Skeletal muscle tissue (tissue), 4 donors: Measurements from ENCODE around the gene GRID2. TPM values are rescaled to one million over a fixed set of nuclear protein-coding genes. Genes with fewer than 3 reads are reported as not detected.

Experiments used
- H3K27ac ChIP-seq: one replicate; pipeline ENCODE4 v1.7.0; 2013; ENCODE audit warnings: mild to moderate bottlenecking, low read depth, low read length, inconsistent platforms
- H3K27me3 ChIP-seq, 3 donors: one replicate each; pipeline ENCODE4 v1.7.0; 2013; ENCODE audit warnings: low read length in 3 of 3; ENCODE audit not compliant: control insufficient read depth in 3 of 3, insufficient read depth in 3 of 3
- H3K36me3 ChIP-seq, 3 donors: one replicate each; pipeline ENCODE4 v1.7.0; 2013; ENCODE audit warnings: low read length in 3 of 3; ENCODE audit not compliant: control insufficient read depth in 3 of 3, insufficient read depth in 3 of 3
- H3K4me1 ChIP-seq, 3 donors: one replicate each; pipeline ENCODE4 v1.7.0; 2013; ENCODE audit warnings: low read length in 3 of 3, mild to moderate bottlenecking in 3 of 3; ENCODE audit not compliant: control insufficient read depth in 3 of 3, insufficient read depth in 3 of 3
- H3K4me3 ChIP-seq, 3 donors: one replicate each; pipeline ENCODE4 v1.7.0; 2013; ENCODE audit warnings: low read length in 3 of 3
- H3K9ac ChIP-seq, 3 donors: one replicate each; pipeline ENCODE4 v1.7.0; 2013; ENCODE audit warnings: low read length in 3 of 3, mild to moderate bottlenecking in 3 of 3, moderate library complexity in 2 of 3, low read depth in 1 of 3
- H3K9me3 ChIP-seq, 3 donors: one replicate each; pipeline ENCODE4 v1.7.0; 2013; ENCODE audit warnings: low read length in 3 of 3; ENCODE audit not compliant: control insufficient read depth in 3 of 3
- total RNA-seq: library from RNA; depleted of rRNA; stranded (reverse); fragments of >200 nt; gene quantifications from one replicate; pipeline ENCODE4 v1.2.3, GENCODE V29; 2014
- donor health status: Osteomylitis.

Gene GRID2
- total RNA-seq, 1 donor from 2014 or later, result 1.6 TPM

GRCh38 chr4:92304121-92304520 is 355 bp downstream of the GRID2 start:
- peaks cover 21 to 33% (median 28%) of the 10 kb centered on the region in 3 donors for H3K27me3 ChIP-seq
- H3K9ac ChIP-seq, result no peak overlapping the region
- no peak overlapping the region for H3K27ac ChIP-seq
- H3K9me3 ChIP-seq, result no peaks in the 10 kb centered on the region
- H3K36me3 ChIP-seq, result no peaks in the 10 kb centered on the region
- H3K4me3 ChIP-seq, result no peak overlapping the region
- peaks cover 12 to 18% (median 17%) of the 10 kb centered on the region in 3 donors for H3K4me1 ChIP-seq

GRCh38 chr4:92304606-92305005 is 840 bp downstream of the GRID2 start:
- Histone ChIP-seq H3K9ac (no peak overlapping the region), H3K36me3 (no peaks in the 10 kb centered on the region), H3K9me3 (no peaks in the 10 kb centered on the region), H3K4me3 (peak overlapping the region in 1 of 3 donors; percentile 9), H3K27ac (no peak overlapping the region), H3K4me1 (peaks cover 12 to 18% (median 17%) of the 10 kb centered on the region in 3 donors), H3K27me3 (peaks cover 21 to 33% (median 28%) of the 10 kb centered on the region in 3 donors)

GRCh38 chr4:92305148-92305877 is 1.5 kb downstream of the GRID2 start:
- Histone ChIP-seq H3K27me3 (peaks cover 21 to 33% (median 28%) of the 10 kb centered on the region in 3 donors), H3K9ac (no peak overlapping the region), H3K36me3 (no peaks in the 10 kb centered on the region)

GRCh38 chr4:92305878-92306520 is 2.2 kb downstream of the GRID2 start:
- Histone ChIP-seq H3K4me1 (peaks cover 12 to 18% (median 17%) of the 10 kb centered on the region in 3 donors), H3K27ac (no peak overlapping the region), H3K27me3 (peaks cover 21 to 33% (median 28%) of the 10 kb centered on the region in 3 donors), H3K9ac (no peak overlapping the region), H3K4me3 (peak overlapping the region; percentile 15 to 49 (median 42)), H3K9me3 (no peaks in the 10 kb centered on the region), H3K36me3 (no peaks in the 10 kb centered on the region)

More at GRCh38 chr4:92305148-92305877, 1.5 kb downstream of the GRID2 start:
- Histone ChIP-seq H3K27ac (no peak overlapping the region), H3K4me1 (peaks cover 12 to 18% (median 17%) of the 10 kb centered on the region in 3 donors), H3K9me3 (no peaks in the 10 kb centered on the region), H3K4me3 (peak overlapping the region; percentile 42 to 49 (median 45))

- Histone ChIP-seq H3K36me3 (no peaks in the 10 kb centered on the region), H3K27me3 (peaks cover 18 to 33% (median 28%) of the 10 kb centered on the region in 3 donors), H3K9ac (no peak overlapping the region)
These were observed 3.4 kb downstream of the GRID2 start for GRCh38 chr4:92307181-92307580.

GRCh38 chr4:92307866-92308265 is 4.1 kb downstream of the GRID2 start:
- Histone ChIP-seq H3K9ac (no peak overlapping the region), H3K9me3 (no peaks in the 10 kb centered on the region), H3K36me3 (no peaks in the 10 kb centered on the region), H3K27ac (no peak overlapping the region), H3K4me1 (peaks cover 12 to 18% (median 17%) of the 10 kb centered on the region in 3 donors), H3K4me3 (no peak overlapping the region), H3K27me3 (peaks cover 16 to 33% (median 24%) of the 10 kb centered on the region in 3 donors)

More at GRCh38 chr4:92307181-92307580, 3.4 kb downstream of the GRID2 start:
- no peaks in the 10 kb centered on the region for H3K9me3 ChIP-seq
- no peak overlapping the region for H3K27ac ChIP-seq
- H3K4me1 ChIP-seq, result peaks cover 12 to 18% (median 17%) of the 10 kb centered on the region in 3 donors
- H3K4me3 ChIP-seq, result no peak overlapping the region

- H3K9ac ChIP-seq, result no peak overlapping the region
- H3K4me1 ChIP-seq, result no peaks in the 10 kb centered on the region
- H3K27me3 ChIP-seq, result no peaks in the 10 kb centered on the region
- no peaks in the 10 kb centered on the region for H3K36me3 ChIP-seq
- no peak overlapping the region for H3K4me3 ChIP-seq
- no peak overlapping the region for H3K27ac ChIP-seq
- H3K9me3 ChIP-seq, result no peaks in the 10 kb centered on the region
These were observed 13.3 kb downstream of the GRID2 start for GRCh38 chr4:92317047-92317446.

GRCh38 chr4:92328095-92328494 is 24.3 kb downstream of the GRID2 start:
- Histone ChIP-seq H3K9ac (no peak overlapping the region), H3K27ac (no peak overlapping the region), H3K4me1 (no peaks in the 10 kb centered on the region), H3K9me3 (no peaks in the 10 kb centered on the region), H3K27me3 (no peaks in the 10 kb centered on the region), H3K4me3 (no peak overlapping the region), H3K36me3 (no peaks in the 10 kb centered on the region)

- H3K36me3 ChIP-seq, result no peaks in the 10 kb centered on the region
- no peaks in the 10 kb centered on the region for H3K9me3 ChIP-seq
- H3K4me3 ChIP-seq, result no peak overlapping the region
- no peaks in the 10 kb centered on the region for H3K27me3 ChIP-seq
- no peak overlapping the region for H3K9ac ChIP-seq
- H3K4me1 ChIP-seq, result no peaks in the 10 kb centered on the region
- H3K27ac ChIP-seq, result no peak overlapping the region
These were observed 29.2 kb downstream of the GRID2 start for GRCh38 chr4:92333016-92333415.

GRCh38 chr4:92334716-92335350 is 31.1 kb downstream of the GRID2 start:
- Histone ChIP-seq H3K9me3 (no peaks in the 10 kb centered on the region), H3K4me3 (no peak overlapping the region), H3K9ac (no peak overlapping the region), H3K4me1 (no peaks in the 10 kb centered on the region), H3K27me3 (no peaks in the 10 kb centered on the region), H3K36me3 (no peaks in the 10 kb centered on the region), H3K27ac (no peak overlapping the region)
